Measurements from ENCODE around the gene SLC35F6.

SLC35F6 gene

GRCh38 chr2:26764078-26764887, at the start of gene SLC35F6:
SLC35F6 (plus strand) TSS chr2:26764284; CDS start chr2:26764350, 66 bp downstream.
- peak within 1 kb of the TSS; percentile 81 for H3K4me3 Mint-ChIP-seq
- no peaks in the 10 kb centered on the region for H3K27me3 Mint-ChIP-seq
- H3K36me3 Mint-ChIP-seq = no peaks in the 10 kb centered on the region
- no peaks in the 10 kb centered on the region for H3K9me3 Mint-ChIP-seq
- H3K27ac Mint-ChIP-seq = peak within 1 kb of the TSS; percentile 92
- peaks cover 27% of the 10 kb centered on the region for H3K4me1 Mint-ChIP-seq

GRCh38 chr2:26715528-26716270, 48.4 kb upstream of the SLC35F6 start:
- no peaks in the 10 kb centered on the region for H3K36me3 Mint-ChIP-seq
- no peaks in the 10 kb centered on the region for H3K4me1 Mint-ChIP-seq
- peaks cover 2% of the 10 kb centered on the region for H3K27me3 Mint-ChIP-seq
- H3K27ac Mint-ChIP-seq = no peak overlapping the region
- no peaks in the 10 kb centered on the region for H3K9me3 Mint-ChIP-seq
- H3K4me3 Mint-ChIP-seq = no peak overlapping the region

- no peaks in the 10 kb centered on the region for H3K9me3 Mint-ChIP-seq
- H3K4me3 Mint-ChIP-seq = no peak overlapping the region
- H3K27ac Mint-ChIP-seq = no peak overlapping the region
- no peaks in the 10 kb centered on the region for H3K4me1 Mint-ChIP-seq
- H3K36me3 Mint-ChIP-seq = no peaks in the 10 kb centered on the region
- no peaks in the 10 kb centered on the region for H3K27me3 Mint-ChIP-seq
Measured at GRCh38 chr2:26716340-26716739, 47.7 kb upstream of the SLC35F6 start.

- Mint-ChIP-seq H3K4me1 (no peaks in the 10 kb centered on the region), H3K27ac (no peak overlapping the region), H3K36me3 (no peaks in the 10 kb centered on the region), H3K4me3 (no peak overlapping the region), H3K27me3 (no peaks in the 10 kb centered on the region), H3K9me3 (no peaks in the 10 kb centered on the region)
Measured at GRCh38 chr2:26716769-26717168, 47.3 kb upstream of the SLC35F6 start.

- Mint-ChIP-seq H3K4me1 (no peaks in the 10 kb centered on the region), H3K27me3 (no peaks in the 10 kb centered on the region)
Measured at GRCh38 chr2:26717362-26717761, 46.7 kb upstream of the SLC35F6 start.

GRCh38 chr2:26718949-26719686, 45.0 kb upstream of the SLC35F6 start:
- Mint-ChIP-seq H3K4me3 (no peak overlapping the region), H3K9me3 (no peaks in the 10 kb centered on the region), H3K27me3 (no peaks in the 10 kb centered on the region), H3K36me3 (no peaks in the 10 kb centered on the region), H3K27ac (no peak overlapping the region), H3K4me1 (no peaks in the 10 kb centered on the region)

More at GRCh38 chr2:26717362-26717761, 46.7 kb upstream of the SLC35F6 start:
- Mint-ChIP-seq H3K4me3 (no peak overlapping the region), H3K9me3 (no peaks in the 10 kb centered on the region), H3K27ac (no peak overlapping the region), H3K36me3 (no peaks in the 10 kb centered on the region)

GRCh38 chr2:26720322-26721114, 43.6 kb upstream of the SLC35F6 start:
- no peaks in the 10 kb centered on the region for H3K36me3 Mint-ChIP-seq
- H3K27ac Mint-ChIP-seq = no peak overlapping the region
- H3K27me3 Mint-ChIP-seq = no peaks in the 10 kb centered on the region
- H3K4me3 Mint-ChIP-seq = no peak overlapping the region
- H3K9me3 Mint-ChIP-seq = no peaks in the 10 kb centered on the region
- H3K4me1 Mint-ChIP-seq = no peaks in the 10 kb centered on the region

GRCh38 chr2:26721115-26722032, 42.7 kb upstream of the SLC35F6 start:
- Mint-ChIP-seq H3K27me3 (no peaks in the 10 kb centered on the region), H3K9me3 (no peaks in the 10 kb centered on the region), H3K27ac (no peak overlapping the region), H3K4me1 (no peaks in the 10 kb centered on the region), H3K36me3 (no peaks in the 10 kb centered on the region), H3K4me3 (no peak overlapping the region)

- no peaks in the 10 kb centered on the region for H3K27me3 Mint-ChIP-seq
- no peaks in the 10 kb centered on the region for H3K9me3 Mint-ChIP-seq
- no peak overlapping the region for H3K27ac Mint-ChIP-seq
- no peak overlapping the region for H3K4me3 Mint-ChIP-seq
- no peaks in the 10 kb centered on the region for H3K36me3 Mint-ChIP-seq
- no peaks in the 10 kb centered on the region for H3K4me1 Mint-ChIP-seq
Measured at GRCh38 chr2:26722328-26722727, 41.8 kb upstream of the SLC35F6 start.

GRCh38 chr2:26722911-26723310, 41.2 kb upstream of the SLC35F6 start:
- no peaks in the 10 kb centered on the region for H3K27me3 Mint-ChIP-seq
- H3K36me3 Mint-ChIP-seq = no peaks in the 10 kb centered on the region

GRCh38 chr2:26723475-26723874, 40.6 kb upstream of the SLC35F6 start:
- H3K9me3 Mint-ChIP-seq = no peaks in the 10 kb centered on the region
- no peaks in the 10 kb centered on the region for H3K4me1 Mint-ChIP-seq

More at GRCh38 chr2:26722911-26723310, 41.2 kb upstream of the SLC35F6 start:
- H3K27ac Mint-ChIP-seq = no peak overlapping the region
- no peaks in the 10 kb centered on the region for H3K4me1 Mint-ChIP-seq
- no peak overlapping the region for H3K4me3 Mint-ChIP-seq
- H3K9me3 Mint-ChIP-seq = no peaks in the 10 kb centered on the region

GRCh38 chr2:26723991-26724750, 39.9 kb upstream of the SLC35F6 start:
- Mint-ChIP-seq H3K27me3 (no peaks in the 10 kb centered on the region), H3K36me3 (no peaks in the 10 kb centered on the region), H3K4me1 (no peaks in the 10 kb centered on the region), H3K27ac (no peak overlapping the region), H3K9me3 (no peaks in the 10 kb centered on the region), H3K4me3 (no peak overlapping the region)

More at GRCh38 chr2:26723475-26723874, 40.6 kb upstream of the SLC35F6 start:
- no peak overlapping the region for H3K27ac Mint-ChIP-seq
- no peaks in the 10 kb centered on the region for H3K36me3 Mint-ChIP-seq
- no peaks in the 10 kb centered on the region for H3K27me3 Mint-ChIP-seq
- no peak overlapping the region for H3K4me3 Mint-ChIP-seq

GRCh38 chr2:26724784-26725520, 39.1 kb upstream of the SLC35F6 start:
- Mint-ChIP-seq H3K27me3 (no peaks in the 10 kb centered on the region), H3K4me1 (no peaks in the 10 kb centered on the region), H3K9me3 (no peaks in the 10 kb centered on the region), H3K4me3 (no peak overlapping the region), H3K27ac (no peak overlapping the region), H3K36me3 (no peaks in the 10 kb centered on the region)

Data from activated naive CD4-positive, alpha-beta T cell treated with anti-CD3 and anti-CD28 coated beads, Interleukin-2, amount 50 U/mL, for 24 hours (primary cell).